Liver (tissue), 9 donors: Measurements from ENCODE around the gene SUCO. TPM values are rescaled to one million over a fixed set of nuclear protein-coding genes. Genes with fewer than 3 reads are reported as not detected.

Experiments used
- DNase-seq: peaks from one replicate; pipeline ENCODE4 v3.0.0-alpha.2; 2017; ENCODE audit warnings: low spot score
- H3K27ac ChIP-seq, 2 donors: one replicate each; pipeline ENCODE4 v1.7.0; 2013; ENCODE audit warnings: inconsistent platforms in 2 of 2, low read length in 2 of 2, control low read depth in 1 of 2, low read depth in 1 of 2, mild to moderate bottlenecking in 1 of 2
- H3K27me3 ChIP-seq, 4 donors: one replicate each; pipeline versions ENCODE4 v1.6.1 to v1.7.0; 2013; ENCODE audit warnings: low read length in 3 of 4, inconsistent platforms in 1 of 4, mild to moderate bottlenecking in 1 of 4, moderate library complexity in 1 of 4; ENCODE audit not compliant: control insufficient read depth in 4 of 4, insufficient read depth in 4 of 4
- H3K36me3 ChIP-seq, 4 donors: one replicate each; pipeline versions ENCODE4 v1.6.1 to v1.7.0; 2013; ENCODE audit warnings: low read length in 3 of 4, mild to moderate bottlenecking in 3 of 4, low read depth in 1 of 4, moderate library complexity in 1 of 4; ENCODE audit not compliant: control insufficient read depth in 4 of 4, insufficient read depth in 3 of 4
- H3K4me1 ChIP-seq, 4 donors: one replicate each; pipeline versions ENCODE4 v1.6.1 to v1.7.0; 2013; ENCODE audit warnings: low read length in 3 of 4, mild to moderate bottlenecking in 3 of 4, moderate library complexity in 1 of 4; ENCODE audit not compliant: control insufficient read depth in 4 of 4, insufficient read depth in 4 of 4
- H3K4me3 ChIP-seq, 3 donors: one replicate each; pipeline versions ENCODE4 v1.6.1 to v1.7.0; 2013; ENCODE audit warnings: low read length in 3 of 3, control low read depth in 1 of 3, low read depth in 1 of 3, mild to moderate bottlenecking in 1 of 3
- H3K9ac ChIP-seq, 2 donors: one replicate each; pipeline ENCODE4 v1.7.0; 2013; ENCODE audit warnings: low read length in 2 of 2, mild to moderate bottlenecking in 2 of 2, moderate library complexity in 2 of 2, control low read depth in 1 of 2, low read depth in 1 of 2
- H3K9me3 ChIP-seq, 4 donors: one replicate each; pipeline versions ENCODE4 v1.6.1 to v1.7.0; 2013; ENCODE audit warnings: low read length in 3 of 4; ENCODE audit not compliant: control insufficient read depth in 4 of 4
- FOXA1 ChIP-seq: IDR thresholded peaks from 2 replicates; pipeline ENCODE4 v1.6.1; 2016; ENCODE audit warnings: antibody characterized with exemption
- FOXA2 ChIP-seq: IDR thresholded peaks from 2 replicates; pipeline ENCODE4 v1.6.1; 2016; ENCODE audit warnings: antibody characterized with exemption
- GABPA ChIP-seq, 2 donors: IDR thresholded peaks in 1 of 2; conservative IDR thresholded peaks in 1 of 2; 2 replicates each; pipeline ENCODE4 v1.6.1; 2016; ENCODE audit warnings: antibody characterized with exemption in 2 of 2, mild to moderate bottlenecking in 1 of 2, moderate library complexity in 1 of 2
- HNF4G ChIP-seq: IDR thresholded peaks from 2 replicates; pipeline ENCODE4 v1.6.1; 2016; ENCODE audit warnings: antibody characterized with exemption
- JUND ChIP-seq, 2 donors: IDR thresholded peaks; 2 replicates each; pipeline ENCODE4 v1.6.1; 2016; ENCODE audit warnings: antibody characterized with exemption in 2 of 2
- RAD21 ChIP-seq, 2 donors: IDR thresholded peaks; 2 replicates each; pipeline ENCODE4 v1.6.1; 2016; ENCODE audit warnings: antibody characterized with exemption in 2 of 2, mild to moderate bottlenecking in 2 of 2
- RXRA ChIP-seq, 2 donors: IDR thresholded peaks; 2 replicates each; pipeline ENCODE4 v1.6.1; 2017 to 2018; ENCODE audit warnings: antibody characterized with exemption in 2 of 2, mild to moderate bottlenecking in 1 of 2
- SP1 ChIP-seq: IDR thresholded peaks from 2 replicates; pipeline ENCODE4 v1.6.1; 2018; ENCODE audit warnings: antibody characterized with exemption, mild to moderate bottlenecking
- TAF1 ChIP-seq: conservative IDR thresholded peaks from 2 replicates; pipeline ENCODE4 v1.6.1; 2016; ENCODE audit warnings: antibody characterized with exemption, mild to moderate bottlenecking
- YY1 ChIP-seq: IDR thresholded peaks from 2 replicates; pipeline ENCODE4 v1.6.1; 2016; ENCODE audit warnings: antibody characterized with exemption, mild to moderate bottlenecking
- WGBS: extraction: QIAGEN DNeasy Blood & Tissue Kit; methylation state at CpG from one replicate; pipeline ENCODE4 v1.1.7; 2013; 5-methylcytosine and 5-hydroxymethylcytosine counted together
- polyA plus RNA-seq, 2 donors: library from polyadenylated mRNA; stranded (reverse) in 1 of 2; unstranded in 1 of 2; fragments of 200-250 nt in 1 of 2; fragments of >200 nt in 1 of 2; fragmentation: Nextera tagmentation in 1 of 2; extraction: Ambion mirVana in 1 of 2; gene quantifications; one replicate each; pipeline versions ENCODE4 v1.2.1 to v1.2.3, GENCODE V29; 2013 to 2015
- total RNA-seq, 2 donors: library from RNA; depleted of rRNA; stranded (reverse); fragments of >200 nt; gene quantifications; one replicate each; pipeline ENCODE4 v1.2.3, GENCODE V29; 2014
- TF ChIP-seq, protein P1 (sequence below): IDR thresholded peaks from 2 replicates; pipeline ENCODE4 v1.6.1; 2016; ENCODE audit warnings: antibody characterized with exemption
- TF ChIP-seq, protein P2 (sequence below): fragments of 150-350 bp; IDR thresholded peaks from 2 replicates; pipeline ENCODE4 v1.5.1; 2017; ENCODE audit warnings: improper control_type of control experiment, low read depth, low read length; ENCODE audit not compliant: missing input control
- TF ChIP-seq, protein P3 (sequence below): IDR thresholded peaks from 2 replicates; pipeline ENCODE4 v1.6.1; 2016; ENCODE audit warnings: antibody characterized with exemption
- TF ChIP-seq, protein P4 (sequence below): IDR thresholded peaks from 2 replicates; pipeline ENCODE4 v1.6.1; 2016; ENCODE audit warnings: antibody characterized with exemption
- donor health status: healthy.
- donor health status: healthy.
- donor health status: healthy.
- donor health status: healthy.
- donor health status: healthy.

Gene SUCO
- total and polyA plus RNA-seq, 4 donors, result 2.8 to 38.1 (median 8.5) TPM

- TF ChIP-seq, protein P1, sequence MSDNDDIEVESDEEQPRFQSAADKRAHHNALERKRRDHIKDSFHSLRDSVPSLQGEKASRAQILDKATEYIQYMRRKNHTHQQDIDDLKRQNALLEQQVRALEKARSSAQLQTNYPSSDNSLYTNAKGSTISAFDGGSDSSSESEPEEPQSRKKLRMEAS, result no peak
- TF ChIP-seq JUND (IDR thresholded peaks at IDR 0.05), result no peak
These were observed 96.7 kb downstream of the SUCO start (continued) for GRCh38 chr1:172629638-172630037.

DNA sequence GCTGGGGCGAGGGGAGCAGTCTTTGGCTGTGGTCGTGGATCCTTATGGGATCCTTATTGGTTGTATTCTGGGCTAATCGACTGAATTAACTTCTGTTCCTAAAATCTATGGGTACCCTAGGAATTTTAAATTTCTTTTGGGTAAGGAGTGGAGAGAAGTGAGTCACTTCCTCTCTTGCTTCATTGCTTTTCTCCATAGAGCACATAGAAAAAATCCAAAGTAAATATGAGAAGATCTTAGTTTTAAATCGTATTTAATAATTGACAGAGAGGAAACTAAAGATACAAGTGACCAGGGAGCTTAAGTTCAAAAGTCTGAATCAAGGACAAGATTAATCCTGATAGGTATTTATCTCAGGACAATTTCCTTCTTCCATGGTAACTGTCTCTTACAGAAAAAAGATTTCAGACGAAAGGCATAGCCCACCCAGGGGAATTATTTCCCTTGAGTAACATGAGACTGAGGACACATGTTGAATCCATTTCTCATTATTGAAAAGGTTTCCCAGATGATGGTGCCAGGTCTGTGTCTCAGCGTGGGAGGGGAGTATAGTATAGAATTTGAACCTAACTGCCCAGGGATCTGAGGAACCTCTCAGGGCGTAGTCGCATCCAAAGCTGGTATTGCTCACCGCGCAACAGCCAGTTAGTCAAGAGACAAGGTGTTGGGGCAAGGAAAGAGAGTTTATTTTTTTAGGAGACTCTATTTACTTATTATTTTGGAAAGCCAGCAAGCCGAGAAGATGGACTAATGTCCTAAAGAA, 97.3 kb downstream of the SUCO start:
- no peaks in the 10 kb centered on the region for H3K4me1 ChIP-seq
- DNase-seq, result no peak
- no peaks in the 10 kb centered on the region for H3K9me3 ChIP-seq
- H3K27ac ChIP-seq, result no peak overlapping the region
- H3K36me3 ChIP-seq, result no peaks in the 10 kb centered on the region
- 91% methylated on average over 11 of the region's 11 CpGs for WGBS
- TF ChIP-seq, protein P2, sequence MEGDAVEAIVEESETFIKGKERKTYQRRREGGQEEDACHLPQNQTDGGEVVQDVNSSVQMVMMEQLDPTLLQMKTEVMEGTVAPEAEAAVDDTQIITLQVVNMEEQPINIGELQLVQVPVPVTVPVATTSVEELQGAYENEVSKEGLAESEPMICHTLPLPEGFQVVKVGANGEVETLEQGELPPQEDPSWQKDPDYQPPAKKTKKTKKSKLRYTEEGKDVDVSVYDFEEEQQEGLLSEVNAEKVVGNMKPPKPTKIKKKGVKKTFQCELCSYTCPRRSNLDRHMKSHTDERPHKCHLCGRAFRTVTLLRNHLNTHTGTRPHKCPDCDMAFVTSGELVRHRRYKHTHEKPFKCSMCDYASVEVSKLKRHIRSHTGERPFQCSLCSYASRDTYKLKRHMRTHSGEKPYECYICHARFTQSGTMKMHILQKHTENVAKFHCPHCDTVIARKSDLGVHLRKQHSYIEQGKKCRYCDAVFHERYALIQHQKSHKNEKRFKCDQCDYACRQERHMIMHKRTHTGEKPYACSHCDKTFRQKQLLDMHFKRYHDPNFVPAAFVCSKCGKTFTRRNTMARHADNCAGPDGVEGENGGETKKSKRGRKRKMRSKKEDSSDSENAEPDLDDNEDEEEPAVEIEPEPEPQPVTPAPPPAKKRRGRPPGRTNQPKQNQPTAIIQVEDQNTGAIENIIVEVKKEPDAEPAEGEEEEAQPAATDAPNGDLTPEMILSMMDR, result no peak
- TF ChIP-seq, protein P3, sequence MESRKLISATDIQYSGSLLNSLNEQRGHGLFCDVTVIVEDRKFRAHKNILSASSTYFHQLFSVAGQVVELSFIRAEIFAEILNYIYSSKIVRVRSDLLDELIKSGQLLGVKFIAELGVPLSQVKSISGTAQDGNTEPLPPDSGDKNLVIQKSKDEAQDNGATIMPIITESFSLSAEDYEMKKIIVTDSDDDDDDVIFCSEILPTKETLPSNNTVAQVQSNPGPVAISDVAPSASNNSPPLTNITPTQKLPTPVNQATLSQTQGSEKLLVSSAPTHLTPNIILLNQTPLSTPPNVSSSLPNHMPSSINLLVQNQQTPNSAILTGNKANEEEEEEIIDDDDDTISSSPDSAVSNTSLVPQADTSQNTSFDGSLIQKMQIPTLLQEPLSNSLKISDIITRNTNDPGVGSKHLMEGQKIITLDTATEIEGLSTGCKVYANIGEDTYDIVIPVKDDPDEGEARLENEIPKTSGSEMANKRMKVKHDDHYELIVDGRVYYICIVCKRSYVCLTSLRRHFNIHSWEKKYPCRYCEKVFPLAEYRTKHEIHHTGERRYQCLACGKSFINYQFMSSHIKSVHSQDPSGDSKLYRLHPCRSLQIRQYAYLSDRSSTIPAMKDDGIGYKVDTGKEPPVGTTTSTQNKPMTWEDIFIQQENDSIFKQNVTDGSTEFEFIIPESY, result no peak
- H3K27me3 ChIP-seq, result no peaks in the 10 kb centered on the region
- H3K4me3 ChIP-seq, result no peak overlapping the region
- H3K9ac ChIP-seq, result no peak overlapping the region

- WGBS, result 69% methylated on average over 3 of the region's 3 CpGs
- H3K9me3 ChIP-seq, result no peaks in the 10 kb centered on the region
- TF ChIP-seq FOXA1, result no peak
- no peak for TF ChIP-seq SP1
- TF ChIP-seq, protein P4, sequence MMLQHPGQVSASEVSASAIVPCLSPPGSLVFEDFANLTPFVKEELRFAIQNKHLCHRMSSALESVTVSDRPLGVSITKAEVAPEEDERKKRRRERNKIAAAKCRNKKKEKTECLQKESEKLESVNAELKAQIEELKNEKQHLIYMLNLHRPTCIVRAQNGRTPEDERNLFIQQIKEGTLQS, result no peak
- no peak for TF ChIP-seq TAF1
- no peak for TF ChIP-seq FOXA2
- no peak for TF ChIP-seq HNF4G
- TF ChIP-seq, protein P1, result no peak
- TF ChIP-seq RAD21 (IDR thresholded peaks at IDR 0.05), result no peak
- TF ChIP-seq, protein P2, result no peak
- TF ChIP-seq JUND (IDR thresholded peaks at IDR 0.05), result no peak
- no peak for TF ChIP-seq GABPA (IDR thresholded peaks at IDR 0.05 in 1 of 2, conservative IDR thresholded peaks at IDR 0.05 in 1 of 2)
- no peak for TF ChIP-seq YY1
- TF ChIP-seq RXRA (IDR thresholded peaks at IDR 0.05), result no peak
- H3K27ac ChIP-seq, result no peak overlapping the region
- no peaks in the 10 kb centered on the region for H3K27me3 ChIP-seq
- H3K4me1 ChIP-seq, result no peaks in the 10 kb centered on the region
- H3K36me3 ChIP-seq, result no peaks in the 10 kb centered on the region
- no peak overlapping the region for H3K4me3 ChIP-seq
- no peak for DNase-seq
- H3K9ac ChIP-seq, result no peak overlapping the region
These were observed 97.9 kb downstream of the SUCO start for GRCh38 chr1:172630868-172631267.
